ENCODE measurements around the gene NAXE.

DNA sequence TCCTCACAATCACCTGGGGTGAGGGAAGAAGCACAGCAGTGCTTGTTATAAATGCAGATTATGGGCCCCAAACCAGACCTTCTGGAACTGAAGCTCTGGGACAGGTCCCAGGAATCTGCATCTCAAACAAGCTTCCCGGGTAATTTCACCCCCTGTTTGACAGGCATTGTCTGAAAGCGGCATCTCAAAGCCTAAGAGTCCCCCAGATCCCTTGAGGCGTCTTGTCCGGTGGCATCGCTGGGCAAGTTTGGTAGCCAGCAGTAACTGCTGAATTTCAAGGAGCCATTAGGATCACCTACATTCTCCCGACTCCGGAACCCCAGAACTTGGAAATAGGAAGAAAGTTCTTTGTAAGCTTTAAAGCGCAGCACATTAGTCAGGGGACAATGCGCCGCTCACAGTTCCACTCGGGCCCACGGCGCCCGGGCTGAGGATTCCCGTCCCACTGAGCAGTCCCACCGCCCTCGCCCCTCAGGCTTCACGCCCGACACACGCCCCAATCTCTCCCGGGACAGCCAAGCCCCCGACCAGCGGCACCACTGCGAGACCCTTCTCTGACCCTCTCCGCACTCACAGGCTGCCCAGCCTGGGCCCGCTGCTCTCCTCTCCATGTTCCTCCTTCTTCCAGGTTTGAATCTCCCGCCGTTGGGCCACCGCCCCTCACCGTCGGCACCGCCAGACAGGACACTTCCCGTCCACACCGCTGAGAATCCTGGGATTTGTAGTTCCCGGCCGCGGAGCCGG lies 19.5 kb upstream of the NAXE start, which contains the start of gene IQGAP3:
- TF ChIP-seq, protein P1, sequence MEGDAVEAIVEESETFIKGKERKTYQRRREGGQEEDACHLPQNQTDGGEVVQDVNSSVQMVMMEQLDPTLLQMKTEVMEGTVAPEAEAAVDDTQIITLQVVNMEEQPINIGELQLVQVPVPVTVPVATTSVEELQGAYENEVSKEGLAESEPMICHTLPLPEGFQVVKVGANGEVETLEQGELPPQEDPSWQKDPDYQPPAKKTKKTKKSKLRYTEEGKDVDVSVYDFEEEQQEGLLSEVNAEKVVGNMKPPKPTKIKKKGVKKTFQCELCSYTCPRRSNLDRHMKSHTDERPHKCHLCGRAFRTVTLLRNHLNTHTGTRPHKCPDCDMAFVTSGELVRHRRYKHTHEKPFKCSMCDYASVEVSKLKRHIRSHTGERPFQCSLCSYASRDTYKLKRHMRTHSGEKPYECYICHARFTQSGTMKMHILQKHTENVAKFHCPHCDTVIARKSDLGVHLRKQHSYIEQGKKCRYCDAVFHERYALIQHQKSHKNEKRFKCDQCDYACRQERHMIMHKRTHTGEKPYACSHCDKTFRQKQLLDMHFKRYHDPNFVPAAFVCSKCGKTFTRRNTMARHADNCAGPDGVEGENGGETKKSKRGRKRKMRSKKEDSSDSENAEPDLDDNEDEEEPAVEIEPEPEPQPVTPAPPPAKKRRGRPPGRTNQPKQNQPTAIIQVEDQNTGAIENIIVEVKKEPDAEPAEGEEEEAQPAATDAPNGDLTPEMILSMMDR (IDR thresholded peaks at IDR 0.05): peak in 2 of 4 experiments; percentile 10 to 16
- no peak for TF ChIP-seq POLR2A (IDR thresholded peaks at IDR 0.05)
